Measurements from ENCODE around the gene GPR162.
"Not testable (repeated sequence)": the region's sequence is repeated elsewhere in the genome, so short reads cannot be mapped to it uniquely, and the experiment has no call there.

GPR162 gene

DNA sequence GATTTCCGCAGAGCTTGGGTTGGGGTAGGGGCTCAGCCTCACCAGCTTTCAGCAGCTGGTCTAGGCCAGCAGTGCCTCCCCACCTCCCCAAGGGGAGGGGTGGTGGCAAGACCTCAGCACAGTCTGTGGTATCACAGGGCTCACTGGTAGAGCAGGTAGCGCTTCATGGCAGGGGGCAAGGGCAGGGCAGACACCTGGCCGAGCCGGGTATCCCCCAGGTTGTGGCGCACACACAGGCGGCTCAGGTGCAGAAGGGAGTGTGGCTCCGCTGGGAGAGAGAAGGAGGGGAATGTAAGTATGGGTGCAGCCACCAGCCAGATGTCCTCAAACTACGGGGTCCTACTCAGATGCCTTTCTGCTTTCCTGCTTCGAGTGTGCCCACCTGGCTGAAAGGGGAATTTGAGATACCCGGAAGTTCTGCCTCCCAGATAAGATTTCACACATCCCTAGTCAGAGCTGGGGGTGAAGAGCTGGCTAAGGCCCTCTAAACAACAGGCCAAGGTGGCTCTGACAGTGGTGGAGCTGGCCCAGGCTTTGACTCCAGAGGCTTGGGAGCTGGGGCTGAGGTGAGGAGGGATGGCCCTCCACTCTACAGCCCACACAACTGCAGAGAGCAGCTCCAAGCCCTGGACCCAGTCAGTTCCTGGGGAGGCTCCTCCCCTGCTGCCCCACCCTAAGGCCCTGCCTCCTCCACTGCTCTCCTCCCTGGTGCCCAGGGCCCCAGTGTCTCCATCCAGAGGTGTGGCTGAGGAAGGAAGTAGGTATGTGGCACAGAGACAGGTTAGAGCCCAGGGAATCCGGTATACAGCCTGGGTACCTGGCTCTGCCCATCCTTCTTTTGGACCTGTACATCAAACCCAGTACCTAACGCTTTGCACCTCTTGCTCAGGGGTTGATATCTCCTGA is 49.7 kb downstream of the GPR162 start:
- no peak for ATAC-seq (ENCODE audit: low read depth)
- H3K27ac Mint-ChIP-seq = no peak overlapping the region
- peaks cover 46% of the 10 kb centered on the region for H3K4me1 Mint-ChIP-seq
- no peaks in the 10 kb centered on the region for H3K27me3 Mint-ChIP-seq
- H3K4me3 Mint-ChIP-seq = peak overlapping the region; percentile 89
- H3K9me3 Mint-ChIP-seq = no peaks in the 10 kb centered on the region
- DNase-seq (ENCODE audit: low spot score in 2 of 2) = no peak
- peaks cover 8% of the 10 kb centered on the region for H3K36me3 Mint-ChIP-seq

GRCh38 chr12:6872073-6873048 is 50.7 kb downstream of the GPR162 start:
- Mint-ChIP-seq H3K4me3 (peak overlapping the region; percentile 89), H3K27ac (peak overlapping the region; percentile 90), H3K36me3 (peaks cover 8% of the 10 kb centered on the region), H3K9me3 (no peaks in the 10 kb centered on the region), H3K4me1 (peaks cover 42% of the 10 kb centered on the region), H3K27me3 (no peaks in the 10 kb centered on the region)
- DNase-seq (ENCODE audit: low spot score in 2 of 2) (peak; percentile 85 to 93), ATAC-seq (ENCODE audit: low read depth) (peak; percentile 38)

- H3K36me3 Mint-ChIP-seq = peaks cover 8% of the 10 kb centered on the region
- no peaks in the 10 kb centered on the region for H3K9me3 Mint-ChIP-seq
- DNase-seq (ENCODE audit: low spot score in 2 of 2) = peak; percentile 99
- H3K27me3 Mint-ChIP-seq = no peaks in the 10 kb centered on the region
- H3K4me3 Mint-ChIP-seq = peak within 1 kb of the TSS; percentile 89
- peaks cover 38% of the 10 kb centered on the region for H3K4me1 Mint-ChIP-seq
- peak; percentile 88 for ATAC-seq (ENCODE audit: low read depth)
- H3K27ac Mint-ChIP-seq = peak within 1 kb of the TSS; percentile 90
These were observed 51.7 kb downstream of the GPR162 start, which contains the start of gene SPSB2 for GRCh38 chr12:6873094-6874014. TSS of gene SPSB2 (minus strand) at chr12:6873303. CDS start at chr12:6872901, 402 bp downstream.

DNA sequence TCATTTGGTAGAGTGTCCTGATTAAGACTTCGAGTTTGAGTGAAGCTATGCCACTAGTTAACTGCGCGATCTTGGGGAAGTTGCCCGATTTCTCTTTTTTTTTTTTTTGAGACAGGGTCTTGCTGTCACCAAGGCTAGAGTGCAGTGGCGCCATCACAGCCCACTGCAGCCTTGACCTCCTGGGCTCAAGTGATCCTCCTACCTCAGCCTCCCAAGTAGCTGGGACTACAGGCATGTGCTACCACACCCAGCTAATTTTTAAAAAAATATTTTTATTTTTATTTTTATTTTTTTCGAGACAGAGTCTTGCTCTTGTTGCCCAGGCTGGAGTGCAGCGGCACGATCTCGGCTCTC is 52.4 kb downstream of the GPR162 start:
- H3K27me3 Mint-ChIP-seq; H3K9me3 Mint-ChIP-seq; H3K36me3 Mint-ChIP-seq; ATAC-seq (ENCODE audit: low read depth); DNase-seq (ENCODE audit: low spot score in 2 of 2): not testable (repeated sequence)
- H3K4me3 Mint-ChIP-seq = peak overlapping the region; percentile 89
- peak overlapping the region; percentile 90 for H3K27ac Mint-ChIP-seq
- H3K4me1 Mint-ChIP-seq = peaks cover 32% of the 10 kb centered on the region
